Endodermal cell (in vitro differentiated cells): ENCODE measurements around the gene HPCAL1. TPM values are rescaled to one million over a fixed set of nuclear protein-coding genes. Genes with fewer than 3 reads are reported as not detected.

ENCODE experiments used
- DNase-seq: peaks from one replicate; pipeline ENCODE4 v3.0.0-alpha.2; 2017
- H3K27ac ChIP-seq: 2 replicates; pipeline ENCODE4 v1.5.1; 2013; ENCODE audit warnings: mild to moderate bottlenecking, low read depth, low read length, moderate library complexity
- H3K27me3 ChIP-seq: 2 replicates; pipeline ENCODE4 v1.6.1; 2013; ENCODE audit warnings: mild to moderate bottlenecking, low read length, moderate library complexity; ENCODE audit not compliant: insufficient read depth, control insufficient read depth, poor library complexity, severe bottlenecking
- H3K36me3 ChIP-seq: 2 replicates; pipeline ENCODE4 v1.7.0; 2013; ENCODE audit warnings: mild to moderate bottlenecking, low read length, moderate library complexity; ENCODE audit not compliant: control insufficient read depth, insufficient read depth
- H3K4me1 ChIP-seq: one replicate; pipeline ENCODE4 v1.7.0; 2013; ENCODE audit warnings: low read length; ENCODE audit not compliant: control insufficient read depth, insufficient read depth
- H3K4me3 ChIP-seq: 2 replicates; pipeline ENCODE4 v1.5.1; 2013; ENCODE audit warnings: mild to moderate bottlenecking, low read length, moderate library complexity
- H3K9ac ChIP-seq: 2 replicates; pipeline ENCODE4 v1.6.1; 2013; ENCODE audit warnings: mild to moderate bottlenecking, low read length, moderate library complexity; ENCODE audit not compliant: poor library complexity, severe bottlenecking; ENCODE audit errors: extremely low read depth
- H3K9me3 ChIP-seq: 2 replicates; pipeline ENCODE4 v1.6.1; 2013; ENCODE audit warnings: mild to moderate bottlenecking, low read length, moderate library complexity; ENCODE audit not compliant: control insufficient read depth
- H3K27ac Mint-ChIP-seq: 2 replicates; pipeline ENCODE4 v1.8.0; 2020; ENCODE audit warnings: mixed read lengths
- H3K27me3 Mint-ChIP-seq: 2 replicates; pipeline ENCODE4 v1.8.0; 2021; ENCODE audit warnings: mild to moderate bottlenecking, mixed read lengths; ENCODE audit not compliant: insufficient read depth
- H3K36me3 Mint-ChIP-seq: 2 replicates; pipeline ENCODE4 v1.8.0; 2020; ENCODE audit warnings: low read depth, mixed read lengths
- H3K4me1 Mint-ChIP-seq: 2 replicates; pipeline ENCODE4 v1.8.0; 2020; ENCODE audit warnings: mixed read lengths
- H3K4me3 Mint-ChIP-seq: 2 replicates; pipeline ENCODE4 v1.8.0; 2020; ENCODE audit warnings: mild to moderate bottlenecking, moderate library complexity, mixed read lengths
- H3K9me3 Mint-ChIP-seq: 2 replicates; pipeline ENCODE4 v1.8.0; 2020; ENCODE audit warnings: mild to moderate bottlenecking, mixed read lengths
- CTCF ChIP-seq: fragments of 200-600 bp; sonication (generic); conservative IDR thresholded peaks from 2 replicates; pipeline ENCODE4 v1.5.0; 2021; ENCODE audit warnings: antibody characterized with exemption, mild to moderate bottlenecking
- WGBS, 2 experiments: methylation state at CpG; one replicate each; pipeline versions ENCODE4 v1.1.5 to v1.1.7; 2013; ENCODE audit warnings: missing lambda C conversion rate in 2 of 2, mixed read lengths in 1 of 2; ENCODE audit not compliant: insufficient coverage in 1 of 2, insufficient read length in 1 of 2; 5-methylcytosine and 5-hydroxymethylcytosine counted together
- total RNA-seq, 2 donors: library from RNA; stranded (reverse); fragmentation: NEBNext Ultra II Directional in 1 of 2; extraction: Animal tissue kit (Norgen Biotek cat#: 25700) in 1 of 2; gene quantifications; 2 replicates in 1 of 2; 3 replicates in 1 of 2; pipeline ENCODE4 v1.2.1, GENCODE V29; 2021

Gene HPCAL1
- total RNA-seq, 2 donors from 2014 or later, result 6.8 to 8.1 TPM

- DNase-seq, result peak; percentile 82
- no peaks in the 10 kb centered on the region for H3K36me3 ChIP-seq
- H3K4me1 Mint-ChIP-seq, result peaks cover 67% of the 10 kb centered on the region
Measured at GRCh38 chr2:10331027-10331701, 28.5 kb downstream of the HPCAL1 start.

GRCh38 chr2:10331702-10332401, 29.1 kb downstream of the HPCAL1 start:
- peaks cover 60% of the 10 kb centered on the region for H3K4me1 Mint-ChIP-seq
- peaks cover 12% of the 10 kb centered on the region for H3K9me3 Mint-ChIP-seq
- no peak overlapping the region for H3K4me3 Mint-ChIP-seq
- Histone ChIP-seq H3K36me3 (no peaks in the 10 kb centered on the region), H3K4me1 (peaks cover 15% of the 10 kb centered on the region), H3K9me3 (peaks cover 10% of the 10 kb centered on the region), H3K27me3 (no peaks in the 10 kb centered on the region), H3K27ac (peak overlapping the region; percentile 54), H3K9ac (no peak overlapping the region), H3K4me3 (no peak overlapping the region)
- TF ChIP-seq CTCF, result no peak
- H3K27ac Mint-ChIP-seq, result peak overlapping the region; percentile 34
- H3K36me3 Mint-ChIP-seq, result peaks cover 6% of the 10 kb centered on the region
- no peaks in the 10 kb centered on the region for H3K27me3 Mint-ChIP-seq
- WGBS, 2 experiments, result 81 to 82% methylated on average over 9 to 11 of the region's 11 CpGs
- DNase-seq, result no peak

More at GRCh38 chr2:10331027-10331701, 28.5 kb downstream of the HPCAL1 start:
- Histone ChIP-seq H3K9ac (no peak overlapping the region), H3K4me1 (peaks cover 15% of the 10 kb centered on the region), H3K4me3 (no peak overlapping the region), H3K27ac (no peak overlapping the region), H3K27me3 (no peaks in the 10 kb centered on the region), H3K9me3 (peaks cover 10% of the 10 kb centered on the region)
- Mint-ChIP-seq H3K36me3 (peaks cover 6% of the 10 kb centered on the region), H3K27ac (no peak overlapping the region), H3K27me3 (no peaks in the 10 kb centered on the region), H3K4me3 (no peak overlapping the region), H3K9me3 (peaks cover 12% of the 10 kb centered on the region)
- peak; percentile 29 for TF ChIP-seq CTCF
- WGBS, 2 experiments, result 87 to 92% methylated on average over 20 to 33 of the region's 33 CpGs

- peak; percentile 29 for TF ChIP-seq CTCF
Measured at GRCh38 chr2:10332402-10333246, 29.9 kb downstream of the HPCAL1 start.

More at GRCh38 chr2:10332402-10333246, 29.9 kb downstream of the HPCAL1 start:
- Histone ChIP-seq H3K9me3 (peaks cover 10% of the 10 kb centered on the region), H3K4me3 (no peak overlapping the region), H3K27me3 (no peaks in the 10 kb centered on the region), H3K4me1 (peaks cover 15% of the 10 kb centered on the region), H3K9ac (no peak overlapping the region), H3K36me3 (no peaks in the 10 kb centered on the region), H3K27ac (peak overlapping the region; percentile 54)
- H3K4me1 Mint-ChIP-seq, result peaks cover 53% of the 10 kb centered on the region
- peak overlapping the region; percentile 77 for H3K27ac Mint-ChIP-seq
- H3K27me3 Mint-ChIP-seq, result no peaks in the 10 kb centered on the region
- no peak overlapping the region for H3K4me3 Mint-ChIP-seq
- WGBS, 2 experiments, result 39 to 57% methylated on average over 7 to 15 of the region's 15 CpGs
- peak; percentile 77 for DNase-seq
- H3K36me3 Mint-ChIP-seq, result peaks cover 6% of the 10 kb centered on the region
- H3K9me3 Mint-ChIP-seq, result peaks cover 12% of the 10 kb centered on the region
